ENCODE results near the gene A3GALT2. TPM values are rescaled to one million over a fixed set of nuclear protein-coding genes. Genes with fewer than 3 reads are reported as not detected.

The A3GALT2 gene
- total RNA-seq, 1 experiment from 2014 or later = not detected

DNA sequence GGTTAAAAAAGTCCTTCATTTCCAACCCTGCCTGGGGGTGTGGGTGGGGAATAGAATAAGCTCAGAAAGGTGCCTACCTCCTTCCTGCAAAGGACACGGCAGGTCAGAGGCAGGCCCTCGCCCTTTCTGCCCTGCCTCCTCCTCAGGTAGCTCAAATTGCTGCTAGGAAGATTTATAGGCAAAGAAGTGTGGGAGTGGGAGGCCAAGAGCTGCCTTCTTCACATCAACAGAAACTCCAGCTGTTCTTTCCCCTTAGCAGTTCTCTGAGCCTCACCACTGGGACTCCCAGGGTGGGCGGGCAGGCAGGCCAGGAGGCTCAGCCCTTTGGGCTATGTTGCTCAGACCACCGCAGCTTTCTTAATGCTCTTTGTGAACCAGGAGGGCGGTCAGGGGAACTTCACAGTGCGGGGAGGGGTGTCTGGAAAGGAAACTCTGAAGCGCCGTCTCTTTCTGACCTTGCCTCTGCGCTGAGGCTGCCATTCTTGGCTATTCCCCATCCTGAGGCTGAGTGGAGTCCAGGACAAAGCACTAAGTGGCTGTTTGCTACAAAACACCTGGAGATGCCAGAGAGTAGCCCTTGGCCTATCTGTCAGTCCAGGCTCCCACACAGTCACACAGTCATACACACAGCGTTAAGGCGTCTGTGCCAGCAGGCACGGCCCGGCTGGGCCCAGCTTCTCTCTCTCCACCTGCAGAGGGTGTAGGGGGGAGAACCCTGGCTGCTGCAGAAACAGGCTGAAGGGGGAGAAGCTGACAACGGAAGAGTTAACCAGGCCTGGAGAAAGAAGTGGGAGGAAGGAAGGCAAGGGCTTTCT lies 3.0 kb upstream of the A3GALT2 start:
- Histone ChIP-seq H3K23me2 (ENCODE audit: insufficient read length, low read depth, low read length, poor library complexity, severe bottlenecking) (no peaks in the 10 kb centered on the region), H3K4ac (ENCODE audit: low read depth, low read length) (no peak overlapping the region), H4K5ac (ENCODE audit: insufficient read length, low read depth, low read length) (no peak overlapping the region), H3K56ac (ENCODE audit: insufficient read length, low read depth, low read length) (no peak overlapping the region), H2AK5ac (ENCODE audit: insufficient read length, low read length) (no peak overlapping the region), H3K4me2 (ENCODE audit: insufficient read depth, insufficient read length, low read length) (no peak overlapping the region), H2BK15ac (ENCODE audit: low read depth, low read length) (no peak overlapping the region), H2BK12ac (ENCODE audit: insufficient read length, low read depth, low read length) (no peak overlapping the region), H4K8ac (replicated peaks; ENCODE audit: insufficient read length, low read depth, low read length) (no peak overlapping the region), H3K27me3 (ENCODE audit: insufficient read depth, low read length) (no peaks in the 10 kb centered on the region), H3K9me3 (ENCODE audit: control insufficient read depth, low read depth, low read length) (no peaks in the 10 kb centered on the region), H4K20me1 (ENCODE audit: control insufficient read depth, insufficient read depth, insufficient read length) (no peaks in the 10 kb centered on the region), H3T11ph (ENCODE audit: low read length) (no peak overlapping the region), H2BK5ac (ENCODE audit: insufficient read length, low read length) (no peak overlapping the region), H3K18ac (ENCODE audit: insufficient read length, low read depth, low read length) (no peak overlapping the region), H3K27ac (ENCODE audit: insufficient read length, low read depth, low read length) (no peak overlapping the region), H3K4me1 (ENCODE audit: insufficient read depth, low read length) (no peaks in the 10 kb centered on the region), H2AFZ (ENCODE audit: low read length) (no peak overlapping the region), H3K23ac (ENCODE audit: insufficient read length, low read depth, low read length) (no peak overlapping the region), H3K79me2 (ENCODE audit: insufficient read depth, low read length) (no peaks in the 10 kb centered on the region), H2BK120ac (ENCODE audit: low read depth, low read length, poor library complexity, severe bottlenecking) (no peak overlapping the region), H2BK20ac (ENCODE audit: low read depth, low read length, poor library complexity, severe bottlenecking) (no peak overlapping the region), H3K14ac (ENCODE audit: insufficient read depth, low read length) (no peak overlapping the region), H4K91ac (ENCODE audit: insufficient read length, low read depth, low read length) (no peak overlapping the region), H3K79me1 (ENCODE audit: insufficient read depth, low read depth, low read length, poor library complexity, severe bottlenecking) (no peaks in the 10 kb centered on the region), H3K9ac (ENCODE audit: extremely low read depth, insufficient read length, low read length) (no peak overlapping the region)
- no peak for DNase-seq
- Mint-ChIP-seq H3K27me3 (ENCODE audit: low read depth) (peaks cover 5% of the 10 kb centered on the region; the same call in 1 of the 2 replicates), H3K4me3 (no peak overlapping the region), H3K36me3 (ENCODE audit: insufficient read depth in 1 of 3, low read depth in 3 of 3) (peaks cover 0 to 36% (median 5%) of the 10 kb centered on the region in 3 experiments; a peak in 6 of 7 replicates), H3K27ac (no peak overlapping the region; a peak in 1 of 7 replicates), H3K9me3 (no peaks in the 10 kb centered on the region), H3K4me1 (peaks cover 0 to 10% of the 10 kb centered on the region in 2 experiments; a peak in 3 of 4 replicates)
- TF ChIP-seq, protein P1, sequence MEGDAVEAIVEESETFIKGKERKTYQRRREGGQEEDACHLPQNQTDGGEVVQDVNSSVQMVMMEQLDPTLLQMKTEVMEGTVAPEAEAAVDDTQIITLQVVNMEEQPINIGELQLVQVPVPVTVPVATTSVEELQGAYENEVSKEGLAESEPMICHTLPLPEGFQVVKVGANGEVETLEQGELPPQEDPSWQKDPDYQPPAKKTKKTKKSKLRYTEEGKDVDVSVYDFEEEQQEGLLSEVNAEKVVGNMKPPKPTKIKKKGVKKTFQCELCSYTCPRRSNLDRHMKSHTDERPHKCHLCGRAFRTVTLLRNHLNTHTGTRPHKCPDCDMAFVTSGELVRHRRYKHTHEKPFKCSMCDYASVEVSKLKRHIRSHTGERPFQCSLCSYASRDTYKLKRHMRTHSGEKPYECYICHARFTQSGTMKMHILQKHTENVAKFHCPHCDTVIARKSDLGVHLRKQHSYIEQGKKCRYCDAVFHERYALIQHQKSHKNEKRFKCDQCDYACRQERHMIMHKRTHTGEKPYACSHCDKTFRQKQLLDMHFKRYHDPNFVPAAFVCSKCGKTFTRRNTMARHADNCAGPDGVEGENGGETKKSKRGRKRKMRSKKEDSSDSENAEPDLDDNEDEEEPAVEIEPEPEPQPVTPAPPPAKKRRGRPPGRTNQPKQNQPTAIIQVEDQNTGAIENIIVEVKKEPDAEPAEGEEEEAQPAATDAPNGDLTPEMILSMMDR (conservative IDR thresholded peaks at IDR 0.05) = no peak
- WGBS (ENCODE audit: extremely low coverage, insufficient read length, low lambda C conversion rate) = no CpG with 5 or more reads among the region's 14 CpGs

Data from H9 (cell line).